ENCODE results near the gene ADCY1. TPM values are rescaled to one million over a fixed set of nuclear protein-coding genes. Genes with fewer than 3 reads are reported as not detected.
"Not testable (repeated sequence)": the region's sequence is repeated elsewhere in the genome, so short reads cannot be mapped to it uniquely, and the experiment has no call there.

ADCY1 gene
- total and polyA plus RNA-seq, 7 experiments from 2014 or later, result 0.01 to 5.1 (median 0.01) TPM; not detected in 4

- CTCF ChIA-PET, H3K27me3 Mint-ChIP-seq: not testable (repeated sequence)
Observed at GRCh38 chr7:45761545-45762205, 187.5 kb downstream of the ADCY1 start.

GRCh38 chr7:45762225-45762994 lies 188.2 kb downstream of the ADCY1 start:
- H3K36me3 ChIP-seq (ENCODE audit: control insufficient read depth in 2 of 3, insufficient read depth in 3 of 3, low read length in 3 of 3); H3K9me3 ChIP-seq (ENCODE audit: control insufficient read depth in 2 of 3, low read length in 3 of 3); CTCF ChIA-PET; H3K27me3 ChIP-seq (ENCODE audit: control insufficient read depth in 2 of 2, insufficient read depth in 2 of 2, low read length in 2 of 2); ATAC-seq; H3K27ac ChIP-seq (ENCODE audit: low read depth, low read length); intact Hi-C loops (cut with micrococcal nuclease); POLR2A ChIA-PET; H3K4me3 ChIP-seq (ENCODE audit: low read length); H3K4me1 ChIP-seq (ENCODE audit: control insufficient read depth in 2 of 2, insufficient read depth in 2 of 2, low read length in 2 of 2); H3K9me3 Mint-ChIP-seq; H3K27me3 Mint-ChIP-seq; DNase-seq; H3K4me3 Mint-ChIP-seq: not testable (repeated sequence)
- H3K4me1 Mint-ChIP-seq, result peaks cover 11 to 28% (median 20%) of the 10 kb centered on the region in 7 donors
- H3K27ac Mint-ChIP-seq, result peak overlapping the region in 3 of 9 donors; percentile 1 to 57 (median 13)
- peaks cover 0 to 14% (median 4%) of the 10 kb centered on the region in 5 donors for H3K36me3 Mint-ChIP-seq

More at GRCh38 chr7:45761545-45762205, 187.5 kb downstream of the ADCY1 start:
- DNase-seq; H3K4me1 ChIP-seq (ENCODE audit: control insufficient read depth in 2 of 2, insufficient read depth in 2 of 2, low read length in 2 of 2); ATAC-seq; H3K9me3 ChIP-seq (ENCODE audit: control insufficient read depth in 2 of 3, low read length in 3 of 3); H3K4me3 Mint-ChIP-seq; H3K4me3 ChIP-seq (ENCODE audit: low read length); intact Hi-C loops (cut with micrococcal nuclease); H3K27ac ChIP-seq (ENCODE audit: low read depth, low read length); POLR2A ChIA-PET; H3K36me3 ChIP-seq (ENCODE audit: control insufficient read depth in 2 of 3, insufficient read depth in 3 of 3, low read length in 3 of 3); H3K27ac Mint-ChIP-seq; H3K27me3 ChIP-seq (ENCODE audit: control insufficient read depth in 2 of 2, insufficient read depth in 2 of 2, low read length in 2 of 2); H3K9me3 Mint-ChIP-seq: not testable (repeated sequence)
- peaks cover 0 to 20% (median 9%) of the 10 kb centered on the region in 5 donors for H3K36me3 Mint-ChIP-seq
- peaks cover 10 to 28% (median 20%) of the 10 kb centered on the region in 7 donors for H3K4me1 Mint-ChIP-seq

GRCh38 chr7:45768516-45769394 lies 194.6 kb downstream of the ADCY1 start:
- H3K36me3 Mint-ChIP-seq, CTCF ChIA-PET: not testable (repeated sequence)
- intact Hi-C loops (cut with micrococcal nuclease), result loop anchor here (5.0 kb wide), 2 partner anchors 791 to 1901 kb away; partner anchors contain the start of genes MRPS24 (in 1 of the 2) and MYO1G (in 1 of the 2)

GRCh38 chr7:45769626-45770025 lies 195.5 kb downstream of the ADCY1 start:
- H3K27ac Mint-ChIP-seq, result peak overlapping the region; percentile 96 to 99 (median 99)
- H3K36me3 Mint-ChIP-seq; H3K36me3 ChIP-seq (ENCODE audit: control insufficient read depth in 2 of 3, insufficient read depth in 3 of 3, low read length in 3 of 3); POLR2A ChIA-PET; H3K27me3 Mint-ChIP-seq; CTCF ChIA-PET; H3K27me3 ChIP-seq (ENCODE audit: control insufficient read depth in 2 of 2, insufficient read depth in 2 of 2, low read length in 2 of 2); ATAC-seq; H3K9me3 Mint-ChIP-seq; DNase-seq; H3K9me3 ChIP-seq (ENCODE audit: control insufficient read depth in 2 of 3, low read length in 3 of 3); H3K4me1 ChIP-seq (ENCODE audit: control insufficient read depth in 2 of 2, insufficient read depth in 2 of 2, low read length in 2 of 2): not testable (repeated sequence)
- H3K27ac ChIP-seq (ENCODE audit: low read depth, low read length), result peak overlapping the region; percentile 78
- peak overlapping the region; percentile 80 for H3K4me3 ChIP-seq (ENCODE audit: low read length)
- H3K4me3 Mint-ChIP-seq, result peak overlapping the region in 9 of 10 donors; percentile 87 to 97 (median 95)
- intact Hi-C loops (cut with micrococcal nuclease), result loop anchor here (5.0 kb wide), 2 partner anchors 792 to 1902 kb away; partner anchors contain the start of genes MRPS24 (in 1 of the 2) and MYO1G (in 1 of the 2)
- H3K4me1 Mint-ChIP-seq, result peaks cover 0 to 20% (median 9%) of the 10 kb centered on the region in 7 donors

More at GRCh38 chr7:45768516-45769394, 194.6 kb downstream of the ADCY1 start:
- H3K27me3 ChIP-seq (ENCODE audit: control insufficient read depth in 2 of 2, insufficient read depth in 2 of 2, low read length in 2 of 2); H3K36me3 ChIP-seq (ENCODE audit: control insufficient read depth in 2 of 3, insufficient read depth in 3 of 3, low read length in 3 of 3); H3K9me3 Mint-ChIP-seq; H3K9me3 ChIP-seq (ENCODE audit: control insufficient read depth in 2 of 3, low read length in 3 of 3); H3K4me1 ChIP-seq (ENCODE audit: control insufficient read depth in 2 of 2, insufficient read depth in 2 of 2, low read length in 2 of 2); POLR2A ChIA-PET; H3K27me3 Mint-ChIP-seq: not testable (repeated sequence)
- H3K27ac Mint-ChIP-seq, result peak overlapping the region; percentile 96 to 99 (median 99)
- peak; percentile 99 for ATAC-seq
- peaks cover 0 to 24% (median 12%) of the 10 kb centered on the region in 7 donors for H3K4me1 Mint-ChIP-seq
- DNase-seq, result peak; percentile 93 to 99 (median 97)
- H3K4me3 ChIP-seq (ENCODE audit: low read length), result peak overlapping the region; percentile 80
- H3K4me3 Mint-ChIP-seq, result peak overlapping the region; percentile 87 to 97 (median 95)
- H3K27ac ChIP-seq (ENCODE audit: low read depth, low read length), result peak overlapping the region; percentile 78
